Activated CD4-positive, alpha-beta T cell treated with anti-CD3 and anti-CD28 coated beads, Interleukin-2, Interleukin-6, amounts not matched to agents 100 ng/mL and 50 ng/mL, durations not matched to agents 16 hours and 8 hours (primary cell): Measurements from ENCODE around the gene CDK2.
"Not testable (repeated sequence)": the region's sequence is repeated elsewhere in the genome, so short reads cannot be mapped to it uniquely, and the experiment has no call there.

Source experiments
- DNase-seq: peaks from one replicate; pipeline ENCODE4 v3.0.0-alpha.2; 2020

The CDK2 gene

GRCh38 chr12:55966408-55967281 is at the start of gene CDK2:
TSS of gene CDK2 (plus strand) at chr12:55966830. CDS start at chr12:55967009, 179 bp downstream.
- DNase-seq = peak; percentile 94

GRCh38 chr12:55919032-55919431 is 47.6 kb upstream of the CDK2 start:
- DNase-seq = not testable (repeated sequence)

- no peak for DNase-seq
These were observed 44.5 kb upstream of the CDK2 start for GRCh38 chr12:55922126-55922525.

- not testable (repeated sequence) for DNase-seq
These were observed 43.0 kb upstream of the CDK2 start for GRCh38 chr12:55923648-55924047.

- no peak for DNase-seq
These were observed 41.3 kb upstream of the CDK2 start for GRCh38 chr12:55925371-55925770.

- DNase-seq = no peak
These were observed 40.5 kb upstream of the CDK2 start for GRCh38 chr12:55925870-55926737.

- peak; percentile 95 for DNase-seq
These were observed 39.7 kb upstream of the CDK2 start for GRCh38 chr12:55926738-55927587.

- DNase-seq = peak; percentile 91
These were observed 38.8 kb upstream of the CDK2 start, which contains the start of gene PYM1 for GRCh38 chr12:55927588-55928502. TSS of gene PYM1 (minus strand) at chr12:55927894. CDS start at chr12:55927761, 133 bp downstream.

- DNase-seq = peak; percentile 93
These were observed 37.3 kb upstream of the CDK2 start for GRCh38 chr12:55929306-55929791.

- peak; percentile 87 for DNase-seq
These were observed 35.8 kb upstream of the CDK2 start, which contains the start of gene DGKA for GRCh38 chr12:55930771-55931316. TSS of gene DGKA (plus strand) at chr12:55931162. CDS start at chr12:55936504, 5,342 bp downstream.

- DNase-seq = no peak
These were observed 35.3 kb upstream of the CDK2 start for GRCh38 chr12:55931317-55931779.

- no peak for DNase-seq
These were observed 34.7 kb upstream of the CDK2 start for GRCh38 chr12:55931780-55932550.

- DNase-seq = peak; percentile 64
These were observed 34.1 kb upstream of the CDK2 start for GRCh38 chr12:55932551-55932910.

- DNase-seq = no peak
These were observed 33.3 kb upstream of the CDK2 start for GRCh38 chr12:55933169-55933798.

- no peak for DNase-seq
These were observed 32.6 kb upstream of the CDK2 start for GRCh38 chr12:55933799-55934742.

- no peak for DNase-seq
These were observed 31.9 kb upstream of the CDK2 start for GRCh38 chr12:55934773-55935172.

- no peak for DNase-seq
These were observed 30.9 kb upstream of the CDK2 start for GRCh38 chr12:55935738-55936151.

GRCh38 chr12:55937981-55938380 is 28.6 kb upstream of the CDK2 start:
- DNase-seq = no peak
